GM18870 (cell line): Measurements from ENCODE around the gene QDPR.
"Not testable (repeated sequence)": the region's sequence is repeated elsewhere in the genome, so short reads cannot be mapped to it uniquely, and the experiment has no call there.

Experiments
- ATAC-seq: cut with Tn5 transposase; IDR thresholded peaks from one replicate; pipeline ENCODE4 v1.9.1; 2021; ENCODE audit warnings: moderate library complexity; ENCODE audit not compliant: unreplicated experiment

Gene QDPR

GRCh38 chr4:17511950-17512795, at the start of gene QDPR:
TSS of gene QDPR (minus strand) at chr4:17512090. CDS start at chr4:17512054, 36 bp downstream.
- peak; percentile 91 for ATAC-seq

- no peak for ATAC-seq
These were observed 49.5 kb upstream of the QDPR start for GRCh38 chr4:17561195-17561909.

GRCh38 chr4:17560065-17560673, 48.3 kb upstream of the QDPR start:
- no peak for ATAC-seq

- no peak for ATAC-seq
These were observed 47.8 kb upstream of the QDPR start for GRCh38 chr4:17559709-17560048.

- no peak for ATAC-seq
These were observed 47.2 kb upstream of the QDPR start for GRCh38 chr4:17558941-17559708.

- no peak for ATAC-seq
These were observed 46.0 kb upstream of the QDPR start for GRCh38 chr4:17557880-17558279.

- ATAC-seq = no peak
These were observed 44.6 kb upstream of the QDPR start for GRCh38 chr4:17556498-17556897.

- ATAC-seq = no peak
These were observed 42.7 kb upstream of the QDPR start for GRCh38 chr4:17554568-17554967.

GRCh38 chr4:17552427-17552826, 40.5 kb upstream of the QDPR start:
- no peak for ATAC-seq

- no peak for ATAC-seq
These were observed 38.7 kb upstream of the QDPR start for GRCh38 chr4:17550549-17550948.

GRCh38 chr4:17546678-17547077, 34.8 kb upstream of the QDPR start:
- ATAC-seq = no peak

- ATAC-seq = no peak
These were observed 34.3 kb upstream of the QDPR start for GRCh38 chr4:17546222-17546621.

- ATAC-seq = no peak
These were observed 33.7 kb upstream of the QDPR start for GRCh38 chr4:17545374-17546140.

- no peak for ATAC-seq
These were observed 32.9 kb upstream of the QDPR start for GRCh38 chr4:17544831-17545234.

- no peak for ATAC-seq
These were observed 32.3 kb upstream of the QDPR start for GRCh38 chr4:17544205-17544604.

- ATAC-seq = not testable (repeated sequence)
These were observed 25.2 kb upstream of the QDPR start for GRCh38 chr4:17537060-17537459.

GRCh38 chr4:17535906-17536305, 24.0 kb upstream of the QDPR start:
- no peak for ATAC-seq

GRCh38 chr4:17535242-17535641, 23.4 kb upstream of the QDPR start:
- peak; percentile 59 for ATAC-seq

- no peak for ATAC-seq
These were observed 22.8 kb upstream of the QDPR start for GRCh38 chr4:17534705-17535104.

- ATAC-seq = no peak
These were observed 19.8 kb upstream of the QDPR start for GRCh38 chr4:17531538-17532285.
